ENCODE measurements around the gene SIAH1.

DNA sequence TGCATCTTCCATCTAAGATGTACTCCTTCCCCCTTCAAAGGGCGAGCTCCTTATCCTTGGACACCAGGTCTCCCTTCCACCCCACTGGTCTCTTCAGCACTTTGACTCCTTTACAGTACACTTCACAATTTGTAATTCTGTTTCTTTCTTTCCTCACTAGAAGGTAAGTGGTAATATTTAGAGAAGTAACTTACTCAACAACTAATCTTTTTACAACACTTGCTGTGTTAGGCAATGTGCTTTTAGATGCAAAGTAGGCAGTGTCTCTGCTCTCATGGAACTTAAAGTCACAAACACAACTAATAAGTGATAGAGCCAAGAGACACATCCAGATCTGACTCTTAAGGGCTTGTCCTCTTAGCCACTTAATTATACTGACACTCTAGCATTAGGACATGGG lies 6.4 kb downstream of the SIAH1 start:
- TF ChIP-seq EZH2 (IDR thresholded peaks at IDR 0.05; ENCODE audit: low read depth) = no peak
- TF ChIP-seq, protein P1, sequence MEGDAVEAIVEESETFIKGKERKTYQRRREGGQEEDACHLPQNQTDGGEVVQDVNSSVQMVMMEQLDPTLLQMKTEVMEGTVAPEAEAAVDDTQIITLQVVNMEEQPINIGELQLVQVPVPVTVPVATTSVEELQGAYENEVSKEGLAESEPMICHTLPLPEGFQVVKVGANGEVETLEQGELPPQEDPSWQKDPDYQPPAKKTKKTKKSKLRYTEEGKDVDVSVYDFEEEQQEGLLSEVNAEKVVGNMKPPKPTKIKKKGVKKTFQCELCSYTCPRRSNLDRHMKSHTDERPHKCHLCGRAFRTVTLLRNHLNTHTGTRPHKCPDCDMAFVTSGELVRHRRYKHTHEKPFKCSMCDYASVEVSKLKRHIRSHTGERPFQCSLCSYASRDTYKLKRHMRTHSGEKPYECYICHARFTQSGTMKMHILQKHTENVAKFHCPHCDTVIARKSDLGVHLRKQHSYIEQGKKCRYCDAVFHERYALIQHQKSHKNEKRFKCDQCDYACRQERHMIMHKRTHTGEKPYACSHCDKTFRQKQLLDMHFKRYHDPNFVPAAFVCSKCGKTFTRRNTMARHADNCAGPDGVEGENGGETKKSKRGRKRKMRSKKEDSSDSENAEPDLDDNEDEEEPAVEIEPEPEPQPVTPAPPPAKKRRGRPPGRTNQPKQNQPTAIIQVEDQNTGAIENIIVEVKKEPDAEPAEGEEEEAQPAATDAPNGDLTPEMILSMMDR (conservative IDR thresholded peaks at IDR 0.05) = no peak

Data from PC-9 (cell line).